Motor neuron (in vitro differentiated cells): ENCODE measurements around the gene FERMT1. TPM values are rescaled to one million over a fixed set of nuclear protein-coding genes. Genes with fewer than 3 reads are reported as not detected.
"Not testable (repeated sequence)": the region's sequence is repeated elsewhere in the genome, so short reads cannot be mapped to it uniquely, and the experiment has no call there.

ENCODE experiments used
- ATAC-seq, 8 experiments: fragments of 200-7000 bp; cut with Tn5 transposase; replicated peaks in 6 of 8; 2 replicates each; pipeline ENCODE4 v1.8.0; 2021; ENCODE audit warnings: mild to moderate bottlenecking in 8 of 8, moderate library complexity in 8 of 8
- H3K27ac ChIP-seq, 2 donors: fragments of 250-450 bp; sonication (Bioruptor Pico); 2 replicates each; pipeline ENCODE4 v1.9.0; 2021; ENCODE audit warnings: antibody characterized with exemption in 2 of 2, mild to moderate bottlenecking in 2 of 2, moderate library complexity in 1 of 2
- H3K4me1 ChIP-seq, 2 donors: fragments of 250-450 bp; sonication (Bioruptor Pico); replicated peaks in 1 of 2; 2 replicates each; pipeline ENCODE4 v1.6.1; 2021; ENCODE audit warnings: antibody characterized with exemption in 2 of 2, mild to moderate bottlenecking in 2 of 2, moderate library complexity in 1 of 2
- H3K4me3 ChIP-seq, 5 donors: fragments of 250-450 bp; sonication (Bioruptor Pico); 2 replicates each; pipeline ENCODE4 v1.9.0; 2021; ENCODE audit warnings: antibody characterized with exemption in 5 of 5, mild to moderate bottlenecking in 5 of 5, moderate library complexity in 4 of 5
- WGBS, 10 experiments: fragments of 450-650 bp; shearing (Covaris generic); methylation state at CpG; one replicate each; pipeline ENCODE4 v1.0.0; 2022; 5-methylcytosine and 5-hydroxymethylcytosine counted together
- in situ Hi-C, 9 experiments: fragments of 400-800 bp; cut with MboI; loops; one replicate each; pipeline ENCODE4 v1.15.0; 2021; ENCODE audit warnings: low sequenced_read_pairs in 9 of 9, low pct_unique_long_range_greater_than_20kb in 2 of 9; ENCODE audit not compliant: unreplicated experiment in 9 of 9
- total RNA-seq, 8 experiments: library from RNA; unstranded; fragments of 300-600 nt; gene quantifications; 2 replicates each; pipeline versions ENCODE4 v1.2.3 to v1.2.4, GENCODE V29; 2022

The FERMT1 gene
- total RNA-seq, 8 experiments from 2014 or later, result 0.11 to 18.0 (median 2.0) TPM

- H3K4me3 ChIP-seq, ATAC-seq, in situ Hi-C loops, H3K27ac ChIP-seq, H3K4me1 ChIP-seq: not testable (repeated sequence)
- 83 to 100% (median 94%) methylated on average over 1 to 2 of the region's 2 CpGs; no CpG with 5 or more reads in 5 of the 10 experiments for WGBS, 10 experiments
Observed at GRCh38 chr20:6112965-6113364, 9.9 kb downstream of the FERMT1 start.

- in situ Hi-C loops, result no loop called here
- H3K4me3 ChIP-seq, result no peak overlapping the region
- WGBS, 10 experiments, result 50 to 100% (median 85%) methylated on average over 1 to 2 of the region's 3 CpGs; no CpG with 5 or more reads in 3 of the 10 experiments
Observed at GRCh38 chr20:6108330-6108729, 14.5 kb downstream of the FERMT1 start.

DNA sequence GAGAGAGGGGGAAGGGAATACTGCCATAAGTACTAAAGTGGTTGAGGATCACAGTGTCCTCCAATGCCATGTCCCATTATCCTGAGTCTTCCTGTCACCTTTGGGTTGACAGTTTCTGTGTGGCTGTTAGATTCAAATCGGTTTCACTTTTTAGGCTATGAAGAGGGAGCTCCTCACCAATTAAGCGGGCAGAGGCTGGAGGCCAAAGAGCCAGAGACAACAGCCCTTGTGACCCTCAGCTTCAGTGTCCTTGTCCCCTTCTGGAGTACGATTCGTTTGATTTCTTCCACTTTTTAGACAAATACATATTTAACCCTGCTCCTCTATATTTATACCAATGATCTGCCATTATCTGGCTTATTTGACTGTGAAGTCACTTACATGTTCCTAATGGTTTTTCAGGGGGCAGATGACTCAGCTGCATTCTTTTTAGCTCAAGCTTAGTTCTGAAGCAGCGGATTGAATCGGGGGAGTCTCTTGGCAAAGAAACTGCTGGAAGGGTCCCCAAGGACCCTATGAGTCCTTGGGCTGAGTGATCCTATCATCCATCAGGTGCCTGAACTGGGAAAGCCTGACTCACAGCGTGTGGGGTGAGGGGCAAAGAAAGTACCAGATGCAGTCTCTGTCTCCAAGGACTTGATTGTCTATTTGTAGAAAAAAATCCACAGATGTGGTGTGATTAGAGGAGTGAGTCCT, 18.2 kb downstream of the FERMT1 start:
- ATAC-seq, result peak in 5 of 8 experiments; percentile 69 to 91 (median 89)
- peak overlapping the region in 1 of 2 donors; percentile 12 for H3K27ac ChIP-seq
- in situ Hi-C loops, result no loop called here
- 71 to 100% (median 81%) methylated on average over 2 to 6 of the region's 7 CpGs; no CpG with 5 or more reads in 2 of the 10 experiments for WGBS, 10 experiments
- no peak overlapping the region for H3K4me3 ChIP-seq
- H3K4me1 ChIP-seq, result no peaks in the 10 kb centered on the region

More at GRCh38 chr20:6108330-6108729, 14.5 kb downstream of the FERMT1 start:
- ATAC-seq, result no peak
- Histone ChIP-seq H3K4me1 (no peaks in the 10 kb centered on the region), H3K27ac (no peak overlapping the region)

GRCh38 chr20:6103301-6103700, 19.5 kb downstream of the FERMT1 start:
- in situ Hi-C loops, result no loop called here
- 40 to 100% (median 89%) methylated on average over 1 of the region's 1 CpG; no CpG with 5 or more reads in 4 of the 10 experiments for WGBS, 10 experiments
- H3K4me3 ChIP-seq, result no peak overlapping the region

GRCh38 chr20:6101346-6101745, 21.5 kb downstream of the FERMT1 start:
- no peak for ATAC-seq
- WGBS, 10 experiments, result 100% methylated on average over 1 to 2 of the region's 2 CpGs; no CpG with 5 or more reads in 8 of the 10 experiments
- Histone ChIP-seq H3K27ac (no peak overlapping the region), H3K4me3 (no peak overlapping the region), H3K4me1 (no peaks in the 10 kb centered on the region)
- in situ Hi-C loops, result no loop called here

More at GRCh38 chr20:6103301-6103700, 19.5 kb downstream of the FERMT1 start:
- H3K27ac ChIP-seq, result no peak overlapping the region
- H3K4me1 ChIP-seq, result no peaks in the 10 kb centered on the region
- ATAC-seq, result no peak

DNA sequence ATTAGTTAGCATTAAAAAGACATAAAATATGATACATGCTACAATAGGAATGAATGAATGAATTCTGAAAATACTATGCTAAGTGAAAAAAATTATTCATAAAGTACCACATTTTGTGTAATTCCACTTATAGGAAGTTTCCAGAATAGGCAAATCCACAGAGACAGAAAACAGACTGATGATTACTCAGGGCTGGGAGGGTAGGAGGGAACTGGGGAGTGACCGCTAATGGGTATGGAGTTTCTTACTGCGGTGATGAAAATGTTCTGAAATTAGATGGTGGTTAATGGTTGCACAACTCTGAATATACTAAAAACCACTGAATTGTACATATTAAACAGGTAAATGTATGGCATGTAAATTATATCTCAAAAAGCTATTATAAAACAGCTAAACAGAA, 22.6 kb downstream of the FERMT1 start:
- in situ Hi-C loops, result no loop called here
- Histone ChIP-seq H3K27ac (no peak overlapping the region), H3K4me3 (no peak overlapping the region), H3K4me1 (no peaks in the 10 kb centered on the region)
- peak in 3 of 8 experiments; percentile 87 to 90 (median 89) for ATAC-seq
- 0 to 100% (median 12%) methylated on average over 2 of the region's 2 CpGs; no CpG with 5 or more reads in 3 of the 10 experiments for WGBS, 10 experiments

- H3K4me1 ChIP-seq, result no peaks in the 10 kb centered on the region
- H3K4me3 ChIP-seq, result no peak overlapping the region
- peak in 3 of 8 experiments; percentile 65 to 80 (median 69) for ATAC-seq
- no peak overlapping the region for H3K27ac ChIP-seq
- in situ Hi-C loops, result loop anchor here in 2 of 9 experiments (25.0 kb wide), 1 partner anchor 563 kb away; no protein-coding TSS in a partner anchor
Observed at GRCh38 chr20:6099819-6100218, 23.0 kb downstream of the FERMT1 start.

DNA sequence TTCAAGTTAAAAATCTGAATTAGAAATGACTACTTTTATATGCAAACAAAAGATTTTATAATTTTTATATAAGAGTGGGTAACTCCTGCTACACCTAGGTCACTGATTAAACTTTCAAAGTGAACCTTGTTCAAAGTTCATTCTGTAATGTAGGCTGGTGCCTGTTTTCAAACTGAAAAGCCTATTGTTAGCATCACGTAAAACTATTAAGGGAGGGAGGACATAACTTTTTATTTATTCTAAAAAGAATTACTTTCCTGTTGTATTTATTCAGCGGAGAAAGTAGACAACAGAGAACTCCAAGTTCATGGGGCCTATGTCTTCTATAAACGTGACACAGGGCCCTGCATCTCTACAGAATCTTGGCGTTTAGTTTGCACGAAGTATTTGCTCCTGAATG, 27.4 kb downstream of the FERMT1 start:
- Histone ChIP-seq H3K4me3 (no peak overlapping the region), H3K4me1 (no peaks in the 10 kb centered on the region), H3K27ac (no peak overlapping the region)
- in situ Hi-C loops, result loop anchor here in 2 of 9 experiments (25.0 kb wide), 1 partner anchor 558 kb away; no protein-coding TSS in a partner anchor
- ATAC-seq, result no peak
- WGBS, 10 experiments, result 20 to 100% (median 83%) methylated on average over 1 to 5 of the region's 5 CpGs

- in situ Hi-C loops, result loop anchor here in 2 of 9 experiments (25.0 kb wide), 1 partner anchor 557 kb away; no protein-coding TSS in a partner anchor
- WGBS, 10 experiments, result 79 to 100% (median 100%) methylated on average over 1 to 4 of the region's 4 CpGs; no CpG with 5 or more reads in 2 of the 10 experiments
- Histone ChIP-seq H3K4me3 (no peak overlapping the region), H3K4me1 (no peaks in the 10 kb centered on the region), H3K27ac (no peak overlapping the region)
- ATAC-seq, result no peak
Observed at GRCh38 chr20:6094565-6094964, 28.3 kb downstream of the FERMT1 start.

DNA sequence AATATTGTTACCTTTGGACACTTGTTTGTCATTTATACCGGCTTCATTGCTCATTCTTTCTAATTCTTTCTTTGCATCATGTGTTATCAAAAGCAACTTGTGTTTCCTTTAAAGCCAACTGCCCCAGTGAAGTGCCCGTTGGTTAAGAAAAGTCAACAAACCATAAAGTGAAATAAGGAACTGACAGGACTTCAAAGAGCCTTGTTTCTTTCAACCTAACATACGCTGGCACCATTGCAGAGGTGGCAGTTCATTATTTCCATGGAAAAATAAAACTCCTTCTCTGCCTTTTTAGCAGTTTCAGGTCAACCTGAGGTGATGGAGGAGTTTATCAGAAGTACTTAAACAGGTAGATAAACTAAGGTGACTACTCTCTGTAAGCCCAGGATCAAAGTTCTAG, 28.8 kb downstream of the FERMT1 start:
- no peaks in the 10 kb centered on the region for H3K4me1 ChIP-seq
- in situ Hi-C loops, result loop anchor here in 2 of 9 experiments (25.0 kb wide), 1 partner anchor 557 kb away; no protein-coding TSS in a partner anchor
- no peak overlapping the region for H3K27ac ChIP-seq
- no peak overlapping the region for H3K4me3 ChIP-seq
- 53 to 100% (median 87%) methylated on average over 1 to 3 of the region's 3 CpGs for WGBS, 10 experiments
- ATAC-seq, result no peak

DNA sequence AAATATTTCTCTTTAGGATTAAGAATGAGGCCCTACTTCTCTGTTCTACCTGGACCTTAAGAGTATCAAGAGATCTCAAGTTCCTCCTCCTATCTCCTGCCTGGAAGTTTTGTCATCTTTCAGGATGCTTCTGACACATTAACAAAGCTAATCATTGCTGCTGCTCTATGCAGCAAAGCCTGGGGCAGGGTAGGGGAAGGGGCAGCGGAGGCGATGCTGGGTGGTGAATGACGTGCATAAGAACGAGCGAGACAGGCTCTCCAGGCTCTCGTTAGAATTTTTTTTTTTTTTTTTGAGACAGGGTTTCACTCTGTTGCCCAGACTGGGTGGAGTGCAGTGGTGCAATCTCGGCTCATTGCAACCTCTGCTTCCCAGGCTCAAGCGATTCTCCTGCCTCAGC, 31.2 kb downstream of the FERMT1 start:
- WGBS, 10 experiments, result 62 to 100% (median 87%) methylated on average over 1 to 8 of the region's 8 CpGs; no CpG with 5 or more reads in 2 of the 10 experiments
- Histone ChIP-seq H3K27ac (no peak overlapping the region), H3K4me1 (no peaks in the 10 kb centered on the region), H3K4me3 (no peak overlapping the region)
- no peak for ATAC-seq
- in situ Hi-C loops, result loop anchor here in 2 of 9 experiments (25.0 kb wide), 1 partner anchor 554 kb away; no protein-coding TSS in a partner anchor

DNA sequence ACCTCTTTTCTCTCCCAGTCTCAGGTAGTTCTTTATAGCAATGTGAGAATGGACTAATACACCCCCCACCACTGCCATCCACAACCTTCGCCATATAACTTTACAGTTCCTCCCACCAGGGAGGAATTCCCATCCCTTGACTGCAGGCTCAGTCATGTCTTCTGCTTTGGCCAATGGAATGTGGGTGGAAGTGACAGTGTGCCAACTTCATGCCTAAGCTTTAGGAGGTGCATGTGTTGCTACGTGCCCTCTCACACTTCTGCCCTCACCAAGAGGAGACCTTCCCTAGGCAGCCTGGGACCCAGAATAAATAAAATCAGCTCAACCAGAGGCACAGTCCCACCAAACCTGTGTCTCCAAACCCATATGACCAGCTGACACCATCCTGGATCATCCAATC, 36.0 kb downstream of the FERMT1 start:
- WGBS, 10 experiments, result 67 to 100% (median 80%) methylated on average over 1 to 2 of the region's 2 CpGs; no CpG with 5 or more reads in 5 of the 10 experiments
- Histone ChIP-seq H3K4me1 (no peaks in the 10 kb centered on the region), H3K27ac (no peak overlapping the region), H3K4me3 (no peak overlapping the region)
- in situ Hi-C loops, result loop anchor here in 3 of 9 experiments (10.0 to 25.0 kb wide), 2 partner anchors 550 to 562 kb away; no protein-coding TSS in a partner anchor
- ATAC-seq, result no peak

DNA sequence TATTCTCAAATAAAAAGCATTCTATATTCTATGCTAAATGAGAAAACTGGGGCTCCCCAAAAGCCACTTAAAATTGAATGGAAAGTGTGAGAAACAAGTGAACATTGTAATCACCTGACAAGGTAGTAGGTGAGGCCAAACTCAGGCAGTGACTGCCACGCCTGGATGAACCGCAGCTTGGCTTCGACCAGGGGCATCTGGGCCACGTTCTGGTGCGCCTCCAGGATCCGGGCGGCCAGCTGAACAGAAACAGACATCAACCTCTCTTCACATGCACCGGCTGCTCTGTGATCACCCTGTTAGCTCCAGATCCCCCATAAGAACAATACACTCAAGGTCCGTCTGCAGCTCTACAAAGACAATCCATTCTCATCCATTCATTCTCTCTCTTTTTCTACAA, 38.9 kb downstream of the FERMT1 start:
- no peak for ATAC-seq
- in situ Hi-C loops, result loop anchor here in 3 of 9 experiments (10.0 to 25.0 kb wide), 2 partner anchors 547 to 559 kb away; no protein-coding TSS in a partner anchor
- H3K4me3 ChIP-seq, result no peak overlapping the region

More for the DNA sequence above, 38.9 kb downstream of the FERMT1 start:
- H3K4me1 ChIP-seq, result no peaks in the 10 kb centered on the region
- no peak overlapping the region for H3K27ac ChIP-seq
- 40 to 100% (median 86%) methylated on average over 1 to 8 of the region's 9 CpGs; no CpG with 5 or more reads in 2 of the 10 experiments for WGBS, 10 experiments
